Neural cell (in vitro differentiated cells): ENCODE results near the gene S100A5. TPM values are rescaled to one million over a fixed set of nuclear protein-coding genes. Genes with fewer than 3 reads are reported as not detected.

ENCODE experiments used
- H2AFZ ChIP-seq: fragments of 200-600, 300-800 bp; sonication (generic), shearing (Covaris generic); 2 replicates; pipeline ENCODE4 v1.6.0; 2014; ENCODE audit warnings: low read depth, mild to moderate bottlenecking, antibody characterized with exemption, low read length, moderate library complexity
- H3F3A ChIP-seq: fragments of 200-600 bp; shearing (Covaris generic); 2 replicates; pipeline ENCODE4 v1.6.1; 2016; ENCODE audit warnings: mild to moderate bottlenecking, moderate library complexity, mixed read lengths, antibody characterized with exemption, low read length; ENCODE audit not compliant: insufficient read depth, poor library complexity, severe bottlenecking
- H3K27ac ChIP-seq: fragments of 200-600, 300-800 bp; sonication (generic), shearing (Covaris generic); 2 replicates; pipeline ENCODE4 v1.5.1; 2014; ENCODE audit warnings: mild to moderate bottlenecking, low read length, moderate library complexity
- H3K27me3 ChIP-seq: fragments of 300-800, 200-600 bp; sonication (generic), shearing (Covaris generic); 2 replicates; pipeline ENCODE4 v1.6.0; 2014; ENCODE audit warnings: mild to moderate bottlenecking, low read depth, low read length, moderate library complexity; ENCODE audit not compliant: insufficient read depth
- H3K36me3 ChIP-seq: fragments of 300-800, 200-600 bp; sonication (generic), shearing (Covaris generic); 2 replicates; pipeline ENCODE4 v1.5.1; 2014; ENCODE audit warnings: mild to moderate bottlenecking, antibody characterized with exemption, low read length, moderate library complexity; ENCODE audit not compliant: insufficient read depth
- H3K4me2 ChIP-seq: fragments of 300-800, 200-600 bp; sonication (generic), shearing (Covaris generic); 2 replicates; pipeline ENCODE4 v1.6.0; 2014; ENCODE audit warnings: mild to moderate bottlenecking, low read length
- H3K4me3 ChIP-seq: fragments of 300-800, 200-600 bp; sonication (generic), shearing (Covaris generic); 2 replicates; pipeline ENCODE4 v1.5.1; 2014; ENCODE audit warnings: mild to moderate bottlenecking, low read length, moderate library complexity
- H3K79me2 ChIP-seq: fragments of 200-600 bp; shearing (Covaris generic); replicated peaks from 2 replicates; pipeline ENCODE4 v1.6.0; 2014; ENCODE audit warnings: mild to moderate bottlenecking, low read length, moderate library complexity; ENCODE audit not compliant: insufficient read depth
- H3K9ac ChIP-seq: fragments of 300-800, 200-600 bp; sonication (generic), shearing (Covaris generic); 2 replicates; pipeline ENCODE4 v1.6.1; 2016; ENCODE audit warnings: mild to moderate bottlenecking, low read length, mixed read lengths
- H3K9me2 ChIP-seq: fragments of 200-600 bp; shearing (Covaris generic); 2 replicates; pipeline ENCODE4 v1.6.1; 2016; ENCODE audit warnings: mild to moderate bottlenecking, low read length, mixed read lengths; ENCODE audit not compliant: insufficient read depth
- H3K9me3 ChIP-seq: fragments of 200-600, 300-800 bp; sonication (generic), shearing (Covaris generic); 2 replicates; pipeline ENCODE4 v1.6.1; 2016; ENCODE audit warnings: mild to moderate bottlenecking, mixed run types, low read length, moderate library complexity, mixed read lengths
- H4K20me1 ChIP-seq: fragments of 200-600 bp; shearing (Covaris generic); 2 replicates; pipeline ENCODE4 v1.6.1; 2016; ENCODE audit warnings: mild to moderate bottlenecking, mixed run types; ENCODE audit not compliant: insufficient read depth
- EP300 ChIP-seq: fragments of 450-650 bp; conservative IDR thresholded peaks from 2 replicates; pipeline ENCODE4 v1.6.1; 2014; ENCODE audit warnings: antibody characterized with exemption, mild to moderate bottlenecking, moderate library complexity; ENCODE audit not compliant: poor library complexity, severe bottlenecking
- EZH2 ChIP-seq: fragments of 200-600, 300-800 bp; shearing (Covaris generic), sonication (generic); IDR thresholded peaks from 2 replicates; pipeline ENCODE4 v1.6.1; 2014; ENCODE audit warnings: antibody characterized with exemption, low read length, borderline replicate concordance, mild to moderate bottlenecking; ENCODE audit not compliant: insufficient read depth, poor library complexity, severe bottlenecking
- MXI1 ChIP-seq: fragments of 450-650 bp; conservative IDR thresholded peaks from 2 replicates; pipeline ENCODE4 v1.6.1; 2014; ENCODE audit warnings: antibody characterized with exemption, mild to moderate bottlenecking; ENCODE audit not compliant: poor library complexity, severe bottlenecking
- POLR2AphosphoS5 ChIP-seq: IDR thresholded peaks from 2 replicates; pipeline ENCODE4 v1.6.1; 2012
- RAD21 ChIP-seq: fragments of 450-650 bp; conservative IDR thresholded peaks from 2 replicates; pipeline ENCODE4 v1.6.1; 2014; ENCODE audit warnings: antibody characterized with exemption, mild to moderate bottlenecking, moderate library complexity
- SMC3 ChIP-seq: fragments of 450-650 bp; conservative IDR thresholded peaks from 2 replicates; pipeline ENCODE4 v1.6.1; 2014; ENCODE audit warnings: antibody characterized with exemption, mild to moderate bottlenecking, moderate library complexity; ENCODE audit not compliant: poor library complexity
- TAF1 ChIP-seq: IDR thresholded peaks from 2 replicates; pipeline ENCODE4 v1.6.1; 2012; ENCODE audit warnings: low read depth
- polyA plus RNA-seq: library from polyadenylated mRNA; depleted of rRNA; stranded (reverse); fragments of >200 nt; gene quantifications from 2 replicates; pipeline ENCODE4 v1.2.3, GENCODE V29; 2014
- TF ChIP-seq, protein P1 (sequence below): fragments of 450-650 bp; IDR thresholded peaks from 2 replicates; pipeline ENCODE4 v1.5.1; 2014; ENCODE audit warnings: antibody characterized with exemption, mild to moderate bottlenecking, moderate library complexity; ENCODE audit not compliant: poor library complexity, severe bottlenecking
- TF ChIP-seq, protein P2 (sequence below): IDR thresholded peaks from 2 replicates; pipeline ENCODE4 v1.6.1; 2012; ENCODE audit warnings: borderline replicate concordance

The S100A5 gene
- polyA plus RNA-seq, 1 donor from 2014 or later: not detected

DNA sequence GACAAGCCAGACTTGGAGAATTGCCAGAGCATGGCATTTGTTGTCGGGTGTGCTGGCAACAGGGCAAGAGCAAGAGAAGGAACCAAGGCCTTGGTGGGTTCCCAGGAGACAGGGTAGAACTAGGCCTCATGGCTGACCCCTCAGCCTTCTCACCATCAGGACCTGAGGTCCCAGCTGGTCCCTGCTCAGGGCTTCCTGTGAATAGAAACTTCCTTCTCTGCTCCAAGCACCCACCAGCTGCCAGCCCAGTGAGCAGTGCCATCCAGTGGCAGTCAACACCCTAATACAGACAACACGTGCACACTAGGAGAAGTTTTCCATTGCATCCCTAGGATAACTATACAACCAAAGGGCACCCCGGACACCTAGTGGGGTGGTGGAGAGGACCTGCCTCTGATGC is 27.7 kb downstream of the S100A5 start:
- TF ChIP-seq EP300 (no peak), MXI1 (no peak), TAF1 (no peak), SMC3 (no peak), POLR2AphosphoS5 (no peak), RAD21 (no peak), EZH2 (no peak)
- TF ChIP-seq, protein P1, sequence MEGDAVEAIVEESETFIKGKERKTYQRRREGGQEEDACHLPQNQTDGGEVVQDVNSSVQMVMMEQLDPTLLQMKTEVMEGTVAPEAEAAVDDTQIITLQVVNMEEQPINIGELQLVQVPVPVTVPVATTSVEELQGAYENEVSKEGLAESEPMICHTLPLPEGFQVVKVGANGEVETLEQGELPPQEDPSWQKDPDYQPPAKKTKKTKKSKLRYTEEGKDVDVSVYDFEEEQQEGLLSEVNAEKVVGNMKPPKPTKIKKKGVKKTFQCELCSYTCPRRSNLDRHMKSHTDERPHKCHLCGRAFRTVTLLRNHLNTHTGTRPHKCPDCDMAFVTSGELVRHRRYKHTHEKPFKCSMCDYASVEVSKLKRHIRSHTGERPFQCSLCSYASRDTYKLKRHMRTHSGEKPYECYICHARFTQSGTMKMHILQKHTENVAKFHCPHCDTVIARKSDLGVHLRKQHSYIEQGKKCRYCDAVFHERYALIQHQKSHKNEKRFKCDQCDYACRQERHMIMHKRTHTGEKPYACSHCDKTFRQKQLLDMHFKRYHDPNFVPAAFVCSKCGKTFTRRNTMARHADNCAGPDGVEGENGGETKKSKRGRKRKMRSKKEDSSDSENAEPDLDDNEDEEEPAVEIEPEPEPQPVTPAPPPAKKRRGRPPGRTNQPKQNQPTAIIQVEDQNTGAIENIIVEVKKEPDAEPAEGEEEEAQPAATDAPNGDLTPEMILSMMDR: no peak
- TF ChIP-seq, protein P2, sequence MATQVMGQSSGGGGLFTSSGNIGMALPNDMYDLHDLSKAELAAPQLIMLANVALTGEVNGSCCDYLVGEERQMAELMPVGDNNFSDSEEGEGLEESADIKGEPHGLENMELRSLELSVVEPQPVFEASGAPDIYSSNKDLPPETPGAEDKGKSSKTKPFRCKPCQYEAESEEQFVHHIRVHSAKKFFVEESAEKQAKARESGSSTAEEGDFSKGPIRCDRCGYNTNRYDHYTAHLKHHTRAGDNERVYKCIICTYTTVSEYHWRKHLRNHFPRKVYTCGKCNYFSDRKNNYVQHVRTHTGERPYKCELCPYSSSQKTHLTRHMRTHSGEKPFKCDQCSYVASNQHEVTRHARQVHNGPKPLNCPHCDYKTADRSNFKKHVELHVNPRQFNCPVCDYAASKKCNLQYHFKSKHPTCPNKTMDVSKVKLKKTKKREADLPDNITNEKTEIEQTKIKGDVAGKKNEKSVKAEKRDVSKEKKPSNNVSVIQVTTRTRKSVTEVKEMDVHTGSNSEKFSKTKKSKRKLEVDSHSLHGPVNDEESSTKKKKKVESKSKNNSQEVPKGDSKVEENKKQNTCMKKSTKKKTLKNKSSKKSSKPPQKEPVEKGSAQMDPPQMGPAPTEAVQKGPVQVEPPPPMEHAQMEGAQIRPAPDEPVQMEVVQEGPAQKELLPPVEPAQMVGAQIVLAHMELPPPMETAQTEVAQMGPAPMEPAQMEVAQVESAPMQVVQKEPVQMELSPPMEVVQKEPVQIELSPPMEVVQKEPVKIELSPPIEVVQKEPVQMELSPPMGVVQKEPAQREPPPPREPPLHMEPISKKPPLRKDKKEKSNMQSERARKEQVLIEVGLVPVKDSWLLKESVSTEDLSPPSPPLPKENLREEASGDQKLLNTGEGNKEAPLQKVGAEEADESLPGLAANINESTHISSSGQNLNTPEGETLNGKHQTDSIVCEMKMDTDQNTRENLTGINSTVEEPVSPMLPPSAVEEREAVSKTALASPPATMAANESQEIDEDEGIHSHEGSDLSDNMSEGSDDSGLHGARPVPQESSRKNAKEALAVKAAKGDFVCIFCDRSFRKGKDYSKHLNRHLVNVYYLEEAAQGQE: no peak
- no peaks in the 10 kb centered on the region for H3K36me3 ChIP-seq
- no peaks in the 10 kb centered on the region for H3K27me3 ChIP-seq
- no peaks in the 10 kb centered on the region for H4K20me1 ChIP-seq
- H3K4me3 ChIP-seq: no peak overlapping the region
- H3K4me2 ChIP-seq: no peak overlapping the region
- no peaks in the 10 kb centered on the region for H3K9me2 ChIP-seq
- no peaks in the 10 kb centered on the region for H3F3A ChIP-seq
- no peak overlapping the region for H2AFZ ChIP-seq
- H3K27ac ChIP-seq: no peak overlapping the region
- H3K79me2 ChIP-seq: no peaks in the 10 kb centered on the region
- no peak overlapping the region for H3K9ac ChIP-seq
- no peaks in the 10 kb centered on the region for H3K9me3 ChIP-seq

DNA sequence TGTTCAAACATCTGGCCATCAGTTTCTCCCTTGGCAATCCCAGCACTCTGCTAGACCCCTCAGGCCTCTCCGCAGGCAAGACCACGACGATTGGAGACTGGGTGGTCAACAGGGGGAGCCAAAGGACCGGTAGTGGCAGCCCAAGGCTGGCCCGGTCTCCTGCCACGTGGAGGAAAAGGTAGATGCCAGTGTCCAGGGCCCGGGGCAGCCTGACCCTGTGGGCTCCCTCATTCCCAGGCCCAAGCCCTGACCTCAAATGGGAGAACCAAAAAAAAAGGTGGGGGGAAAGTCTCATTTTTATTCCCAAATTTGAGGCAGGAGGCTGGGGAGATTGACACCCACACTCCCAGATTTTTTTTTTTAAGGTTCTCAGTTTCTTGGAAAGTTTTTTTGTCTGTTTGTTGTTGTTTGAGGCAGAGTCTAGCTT is 29.7 kb downstream of the S100A5 start:
- H4K20me1 ChIP-seq: no peaks in the 10 kb centered on the region
- no peaks in the 10 kb centered on the region for H3K27me3 ChIP-seq
- H3K9me2 ChIP-seq: no peaks in the 10 kb centered on the region
- H3K9me3 ChIP-seq: no peaks in the 10 kb centered on the region
- H3F3A ChIP-seq: no peaks in the 10 kb centered on the region
- H3K36me3 ChIP-seq: no peaks in the 10 kb centered on the region
- H3K9ac ChIP-seq: no peak overlapping the region
- no peak overlapping the region for H3K4me3 ChIP-seq
- no peaks in the 10 kb centered on the region for H3K79me2 ChIP-seq
- no peak overlapping the region for H2AFZ ChIP-seq
- H3K27ac ChIP-seq: no peak overlapping the region
- H3K4me2 ChIP-seq: no peak overlapping the region
- TF ChIP-seq RAD21: peak; percentile 85
- TF ChIP-seq SMC3: peak; percentile 73
- TF ChIP-seq, protein P1: peak; percentile 80
- TF ChIP-seq, protein P2: no peak
- no peak for TF ChIP-seq POLR2AphosphoS5
- TF ChIP-seq EZH2: no peak
- peak; percentile 46 for TF ChIP-seq MXI1
- no peak for TF ChIP-seq EP300
